H4 (cell line): ENCODE data around the gene RFX8. TPM values are rescaled to one million over a fixed set of nuclear protein-coding genes. Genes with fewer than 3 reads are reported as not detected.
"Not testable (repeated sequence)": the region's sequence is repeated elsewhere in the genome, so short reads cannot be mapped to it uniquely, and the experiment has no call there.

Experiments
- DNase-seq: peaks from one replicate; pipeline ENCODE4 v3.0.0-alpha.2; 2015; ENCODE audit warnings: low spot score
- total RNA-seq: library from RNA; depleted of rRNA; stranded (reverse); fragments of >200 nt; shearing (Covaris generic); gene quantifications from 2 replicates; pipeline ENCODE4 v1.2.3, GENCODE V29; 2014

The RFX8 gene
- total RNA-seq, 1 experiment from 2014 or later: not detected

- no peak for DNase-seq
Observed at GRCh38 chr2:101486258-101486701, 11.4 kb upstream of the RFX8 start.

DNA sequence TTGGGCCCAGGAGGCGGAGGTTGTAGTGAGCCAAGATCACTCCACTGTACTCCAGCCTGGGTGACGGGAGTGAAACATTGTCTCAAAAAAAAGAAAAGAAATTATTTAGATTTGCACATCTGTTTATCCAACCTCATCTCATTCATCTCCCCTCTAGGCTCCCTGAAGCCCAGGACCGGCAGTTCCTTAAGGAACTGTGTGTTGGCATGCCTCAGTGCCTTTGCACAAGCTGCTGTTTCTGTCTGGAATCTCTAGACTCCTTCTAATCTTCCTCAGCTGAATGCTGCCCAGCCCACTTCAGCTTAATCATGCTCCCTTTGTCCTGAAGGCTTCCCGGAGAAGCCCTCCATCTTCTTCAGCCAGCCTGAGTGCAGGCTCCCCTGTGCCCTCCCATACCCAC lies 10.9 kb upstream of the RFX8 start:
- no peak for DNase-seq

- DNase-seq: no peak
Observed at GRCh38 chr2:101480764-101481163, 5.9 kb upstream of the RFX8 start.

GRCh38 chr2:101479810-101480209 lies 4.9 kb upstream of the RFX8 start:
- DNase-seq: no peak

DNA sequence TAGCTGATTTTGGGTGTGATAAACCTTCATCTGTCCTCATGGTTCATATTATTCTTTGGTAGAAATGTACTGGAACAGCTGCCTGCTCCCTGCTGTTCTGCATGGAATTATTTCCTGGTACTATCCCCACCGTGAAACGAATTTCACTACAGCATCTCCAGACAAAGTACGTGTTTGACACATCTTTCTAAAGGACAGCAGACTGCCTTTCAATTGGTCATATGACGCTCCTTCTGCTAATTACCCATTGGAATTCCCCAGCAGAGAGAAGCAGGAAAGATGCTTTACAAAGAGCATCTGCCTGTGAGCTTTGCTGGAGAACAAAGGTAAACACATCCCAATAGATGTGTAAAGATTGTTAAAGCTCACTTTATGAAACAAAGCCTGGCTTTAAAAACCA lies 4.4 kb upstream of the RFX8 start:
- no peak for DNase-seq

DNA sequence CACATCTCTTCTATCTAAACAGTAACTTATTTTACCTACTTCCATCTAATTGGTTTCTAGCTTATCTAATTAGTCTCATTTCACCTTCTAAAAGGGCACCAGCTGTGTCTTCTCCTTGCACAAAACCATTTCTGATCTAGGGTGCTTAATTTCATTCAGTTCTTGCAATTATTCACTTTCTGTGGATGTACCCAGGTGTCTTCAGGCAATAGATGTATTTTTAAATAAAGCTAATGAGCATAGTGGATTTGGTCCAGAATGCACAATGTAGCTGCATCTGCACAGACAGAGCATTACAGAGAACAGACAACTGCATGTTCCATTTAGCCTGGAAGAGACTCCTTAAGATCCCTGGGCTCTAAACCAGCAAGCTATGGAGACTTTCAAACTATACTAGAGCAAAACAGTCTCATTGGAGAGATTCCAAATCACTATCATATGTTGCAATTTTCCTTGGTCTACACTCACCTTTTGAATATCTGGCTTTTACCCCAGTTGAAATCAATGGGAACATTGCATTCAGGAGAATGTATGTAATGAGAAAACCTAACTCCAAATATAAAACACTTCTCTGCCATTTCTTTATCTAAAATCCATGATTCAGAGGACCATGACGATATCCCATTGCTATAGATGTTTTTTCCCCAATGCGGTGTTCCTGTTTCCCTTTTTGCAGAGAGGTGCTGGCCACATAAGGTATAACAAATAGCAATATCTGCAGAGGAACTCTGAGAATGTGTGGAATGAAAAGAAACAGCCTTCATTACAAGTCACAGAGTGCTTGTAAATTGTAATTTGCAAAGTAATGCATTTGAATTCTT lies 3.5 kb upstream of the RFX8 start:
- no peak for DNase-seq

GRCh38 chr2:101477556-101477955 lies 2.6 kb upstream of the RFX8 start:
- no peak for DNase-seq

GRCh38 chr2:101476605-101477208 lies 1.8 kb upstream of the RFX8 start:
- no peak for DNase-seq

DNA sequence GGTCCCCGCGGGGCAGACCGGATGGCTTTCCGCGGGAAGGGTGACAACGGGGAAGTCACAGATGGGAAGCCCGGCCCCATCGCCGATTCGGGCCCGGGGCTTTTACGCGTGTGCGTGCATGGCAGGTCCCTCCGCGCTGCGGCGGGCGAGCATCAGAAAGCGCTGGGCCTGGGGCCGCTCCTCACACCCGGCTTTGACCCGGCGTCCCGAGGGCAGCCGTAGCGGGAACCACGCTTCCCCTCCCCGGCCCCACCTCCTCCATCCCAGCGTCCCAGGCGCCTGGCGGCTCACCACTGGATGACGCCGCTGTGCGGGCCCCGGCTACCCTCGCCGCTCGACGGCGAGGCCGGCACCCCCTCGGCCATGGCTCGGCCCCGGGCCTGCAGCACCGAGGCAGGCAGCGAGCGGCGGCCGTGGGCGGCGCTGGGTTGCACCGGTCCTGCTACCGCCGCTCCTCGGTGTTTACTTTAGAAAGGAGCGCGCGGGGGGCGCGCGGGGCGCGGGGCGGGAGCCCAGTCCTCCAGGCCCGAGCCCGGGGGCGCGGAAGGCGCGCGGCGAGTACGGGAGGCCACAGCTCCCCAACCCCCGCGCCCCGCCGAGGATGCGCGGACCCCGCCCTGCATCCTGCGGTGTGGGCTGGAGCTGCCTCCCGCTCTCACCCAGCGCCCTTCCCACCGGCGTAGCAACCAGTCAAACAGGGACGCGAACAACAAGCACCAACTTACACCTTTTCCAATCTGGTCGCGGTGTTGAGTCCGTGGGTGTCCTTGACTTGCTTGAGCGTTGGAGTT lies 806 bp downstream of the RFX8 start:
- no peak for DNase-seq

DNA sequence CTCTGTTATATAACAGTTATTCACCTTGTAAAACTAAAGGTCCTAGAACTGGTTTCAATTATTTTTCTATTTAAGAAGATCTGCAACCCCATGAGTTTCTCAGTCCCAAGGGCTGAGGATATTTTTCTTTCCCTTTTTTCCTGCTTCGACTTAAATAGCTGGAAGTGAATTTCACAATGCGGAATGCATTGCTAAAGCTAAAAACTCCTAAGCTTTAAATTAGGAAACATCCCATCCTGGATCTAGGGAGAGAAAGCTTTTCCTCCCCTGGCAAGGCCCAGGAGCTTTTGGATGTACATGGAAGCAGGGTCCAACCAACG lies 1.4 kb downstream of the RFX8 start:
- DNase-seq: no peak

DNA sequence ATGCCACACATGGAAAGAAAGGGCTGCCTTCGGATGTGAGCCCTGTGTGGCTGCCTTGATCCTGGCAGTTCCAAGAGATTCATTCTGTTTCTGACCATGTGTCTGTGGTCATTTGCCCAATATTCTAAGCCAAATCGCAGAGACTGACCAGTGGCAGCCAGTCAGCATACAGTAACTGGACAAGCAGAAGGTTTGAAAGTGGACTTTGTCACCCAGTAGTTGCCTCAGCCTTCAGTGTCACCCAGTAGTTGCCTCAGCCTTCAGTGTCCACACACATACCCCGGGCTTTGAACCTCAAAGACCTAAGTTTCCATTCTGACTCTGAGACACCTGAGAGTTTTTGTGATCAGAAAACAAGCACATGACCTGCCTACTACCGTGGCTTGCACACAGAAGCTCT lies 5.0 kb downstream of the RFX8 start:
- no peak for DNase-seq

GRCh38 chr2:101467306-101467705 lies 7.6 kb downstream of the RFX8 start:
- DNase-seq: no peak

GRCh38 chr2:101466426-101466825 lies 8.5 kb downstream of the RFX8 start:
- DNase-seq: no peak

DNA sequence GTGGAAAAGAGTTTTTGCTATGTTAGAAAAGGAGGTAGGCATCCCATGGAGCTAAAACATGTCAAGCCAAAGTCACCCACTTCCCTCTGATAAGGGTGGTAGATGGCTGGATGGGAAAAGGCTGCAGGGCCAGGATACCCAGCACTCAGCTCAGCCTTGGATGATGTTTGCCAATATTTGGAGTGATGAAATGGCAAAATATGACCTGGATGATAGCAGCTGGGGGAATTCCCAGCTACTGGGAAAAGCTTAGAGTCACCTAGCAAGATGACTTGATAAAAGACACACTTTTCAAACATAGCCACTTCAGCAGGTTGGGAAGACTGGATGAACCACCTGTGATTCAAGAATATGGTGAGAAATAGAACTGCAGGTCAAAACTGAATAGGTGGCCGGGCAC lies 10.1 kb downstream of the RFX8 start:
- no peak for DNase-seq

- peak; percentile 88 for DNase-seq
Observed at GRCh38 chr2:101463911-101464641, 10.8 kb downstream of the RFX8 start.

DNA sequence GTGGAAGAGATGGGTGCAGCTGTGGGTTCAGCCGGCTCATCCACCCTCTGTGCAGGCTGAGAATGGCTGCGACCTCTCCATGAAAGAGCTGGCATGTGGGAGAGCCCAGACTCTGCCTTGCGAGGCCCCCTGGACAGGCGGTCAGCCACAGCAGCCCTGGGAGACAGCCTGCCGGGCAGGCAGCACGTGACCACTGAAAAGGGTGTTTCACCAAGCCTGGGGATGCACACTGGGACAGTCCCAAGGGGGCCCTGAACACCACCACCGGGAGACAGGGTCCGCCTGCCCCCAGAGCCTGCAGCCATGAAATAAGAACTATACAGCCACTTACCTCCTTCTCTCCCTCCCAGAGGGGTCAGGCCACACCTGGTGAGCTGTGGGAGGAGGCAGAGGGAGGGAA lies 11.5 kb downstream of the RFX8 start:
- no peak for DNase-seq

DNA sequence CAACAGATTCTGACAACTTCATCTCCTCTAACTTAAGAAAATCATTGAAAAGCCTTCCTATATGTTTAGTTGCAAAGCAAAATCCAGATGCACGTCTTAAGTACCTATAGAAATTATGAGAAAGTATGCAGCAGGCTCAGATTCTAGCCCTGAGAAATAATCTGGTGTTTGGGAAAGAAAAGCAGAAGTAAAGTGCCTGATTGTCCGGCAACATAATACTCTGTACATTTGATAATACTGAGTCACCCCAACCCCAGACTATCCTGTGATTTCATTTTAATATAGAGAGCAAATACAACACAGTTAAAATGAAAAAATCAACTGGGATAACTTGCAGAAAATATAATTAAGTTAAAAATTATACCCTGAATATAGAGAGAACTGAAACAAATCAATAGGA lies 13.5 kb downstream of the RFX8 start:
- no peak for DNase-seq

DNA sequence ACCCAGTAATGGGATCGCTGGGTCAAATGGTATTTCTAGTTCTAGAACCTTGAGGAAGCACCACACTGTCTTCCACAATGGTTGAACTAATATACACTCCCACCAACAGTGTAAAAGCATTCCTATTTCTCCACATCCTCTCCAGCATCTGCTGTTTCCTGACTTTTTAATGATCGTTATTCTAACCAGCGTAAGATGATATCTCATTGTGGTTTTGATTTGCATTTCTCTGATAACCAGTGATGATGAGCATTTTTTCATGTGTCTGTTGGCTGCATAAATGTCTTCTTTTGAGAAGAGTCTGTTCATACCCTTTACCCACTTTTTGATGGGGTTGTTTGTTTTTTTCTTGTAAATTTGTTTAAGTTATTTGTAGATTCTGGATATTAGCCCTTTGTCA lies 20.5 kb downstream of the RFX8 start:
- DNase-seq: not testable (repeated sequence)

- no peak for DNase-seq
Observed at GRCh38 chr2:101450965-101451364, 23.9 kb downstream of the RFX8 start.

- peak; percentile 17 for DNase-seq
Observed at GRCh38 chr2:101446869-101447268, 28.0 kb downstream of the RFX8 start.

DNA sequence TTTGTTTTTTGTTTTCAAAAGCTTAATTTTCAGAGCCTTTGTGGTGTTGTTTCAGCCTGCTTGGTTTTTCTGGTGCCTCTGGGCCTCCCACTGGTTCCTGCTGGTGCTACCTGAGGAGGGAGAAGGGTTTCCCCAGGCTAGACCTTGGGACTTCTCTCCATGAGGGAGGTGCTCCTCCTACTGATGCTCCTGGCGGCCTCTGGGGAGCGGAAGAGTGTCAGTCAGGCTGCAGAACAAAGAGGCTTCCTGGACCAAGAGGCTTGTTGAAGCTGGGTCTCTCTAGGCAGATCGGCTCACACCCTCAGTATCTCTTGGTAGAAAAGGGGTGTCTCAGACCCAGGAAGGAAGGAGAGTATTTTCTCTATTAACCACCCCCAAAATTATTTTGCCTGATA lies 32.2 kb downstream of the RFX8 start:
- DNase-seq: peak; percentile 61

DNA sequence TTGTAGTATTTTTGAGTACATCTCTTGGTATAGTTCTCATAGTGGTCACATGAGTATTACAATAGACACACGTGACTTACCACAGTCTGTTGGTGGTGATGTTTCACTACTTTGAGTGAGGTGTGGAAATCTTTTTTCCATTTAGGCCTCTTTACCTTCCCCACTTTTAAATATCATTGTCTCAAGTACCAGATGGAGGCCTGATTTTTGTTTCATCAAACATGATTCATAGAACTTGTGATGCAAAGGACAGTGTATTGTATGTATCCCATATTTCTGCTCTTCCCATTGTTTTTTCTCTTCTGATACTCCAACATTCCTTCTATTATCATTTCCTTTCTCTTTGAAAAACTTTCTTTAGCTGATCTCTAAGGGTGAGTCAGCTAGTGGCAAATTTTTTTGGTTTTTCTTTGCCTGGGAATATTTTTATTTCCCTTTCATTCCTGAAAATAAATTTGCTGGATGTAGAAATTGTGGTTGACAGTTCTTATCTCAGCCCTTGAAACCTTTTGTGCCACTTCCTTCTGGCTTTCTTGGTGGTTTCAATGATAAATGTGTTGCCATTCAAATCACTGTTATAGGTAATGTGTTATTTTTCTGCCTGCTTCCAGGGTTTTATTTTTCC lies 32.8 kb downstream of the RFX8 start:
- DNase-seq: peak; percentile 58
